Smooth muscle cell (in vitro differentiated cells): Measurements from ENCODE around the gene COL7A1. TPM values are rescaled to one million over a fixed set of nuclear protein-coding genes. Genes with fewer than 3 reads are reported as not detected.
"Not testable (repeated sequence)": the region's sequence is repeated elsewhere in the genome, so short reads cannot be mapped to it uniquely, and the experiment has no call there.

Experiments
- DNase-seq: peaks from one replicate; lab custom pipeline; 2025; ENCODE audit not compliant: unreplicated experiment; lab: John Stamatoyannopoulos, UW
- H2AFZ ChIP-seq: fragments of 200-600 bp; sonication (generic); 2 replicates; pipeline ENCODE4 v1.6.0; 2016; ENCODE audit warnings: antibody characterized with exemption, low read depth, mild to moderate bottlenecking
- H3F3A ChIP-seq: fragments of 200-600 bp; sonication (generic); 2 replicates; pipeline ENCODE4 v1.6.0; 2017; ENCODE audit warnings: antibody characterized with exemption, low read depth
- H3K27ac ChIP-seq: fragments of 200-600 bp; sonication (generic); 2 replicates; pipeline ENCODE4 v1.5.1; 2016; ENCODE audit warnings: low read depth, mild to moderate bottlenecking
- H3K27me3 ChIP-seq: fragments of 200-600 bp; sonication (generic); 2 replicates; pipeline ENCODE4 v1.6.1; 2016; ENCODE audit warnings: low read depth, mild to moderate bottlenecking
- H3K36me3 ChIP-seq: fragments of 200-600 bp; sonication (generic); 2 replicates; pipeline ENCODE4 v1.5.1; 2016; ENCODE audit warnings: low read depth
- H3K4me1 ChIP-seq: fragments of 200-600 bp; sonication (generic); 2 replicates; pipeline ENCODE4 v1.5.1; 2016; ENCODE audit warnings: low read depth
- H3K4me2 ChIP-seq: fragments of 200-600 bp; sonication (generic); 2 replicates; pipeline ENCODE4 v1.6.0; 2016; ENCODE audit warnings: mild to moderate bottlenecking
- H3K4me3 ChIP-seq: fragments of 200-600 bp; sonication (generic); 2 replicates; pipeline ENCODE4 v1.5.1; 2016; ENCODE audit warnings: mild to moderate bottlenecking
- H3K79me2 ChIP-seq: fragments of 200-600 bp; sonication (generic); 2 replicates; pipeline ENCODE4 v1.6.0; 2016; ENCODE audit warnings: low read depth, mild to moderate bottlenecking
- H3K9ac ChIP-seq: fragments of 200-600 bp; sonication (generic); 2 replicates; pipeline ENCODE4 v1.6.0; 2016; ENCODE audit warnings: low read depth
- H3K9me3 ChIP-seq: fragments of 200-600 bp; sonication (generic); replicated peaks from 2 replicates; pipeline ENCODE4 v1.5.1; 2016; ENCODE audit warnings: low read depth
- H4K20me1 ChIP-seq: fragments of 200-600 bp; sonication (generic); 2 replicates; pipeline ENCODE4 v1.6.0; 2016; ENCODE audit warnings: low read depth
- CTCF ChIP-seq: fragments of 200-600 bp; sonication (generic); IDR thresholded peaks from 2 replicates; pipeline ENCODE4 v1.5.1; 2017; ENCODE audit warnings: borderline replicate concordance, mild to moderate bottlenecking, antibody characterized with exemption; ENCODE audit not compliant: insufficient read depth, poor library complexity, severe bottlenecking
- WGBS: methylation state at CpG from one replicate; pipeline ENCODE4 v1.1.7; 2016; ENCODE audit warnings: low lambda C conversion rate; 5-methylcytosine and 5-hydroxymethylcytosine counted together
- polyA plus RNA-seq: library from polyadenylated mRNA; unstranded; fragments of >200 nt; fragmentation: Nextera tagmentation; extraction: Ambion mirVana; gene quantifications from 2 replicates; pipeline ENCODE4 v1.2.1, GENCODE V29; 2016
- total RNA-seq: library from RNA; depleted of rRNA; stranded (reverse); fragments of >200 nt; gene quantifications from 2 replicates; pipeline ENCODE4 v1.2.3, GENCODE V29; 2014

COL7A1 gene
- total and polyA plus RNA-seq, 2 experiments from 2014 or later = 57.3 to 80.7 TPM

GRCh38 chr3:48552111-48552951, 42.8 kb downstream of the COL7A1 start:
- no peaks in the 10 kb centered on the region for H3F3A ChIP-seq
- 85% methylated on average over 14 of the region's 14 CpGs for WGBS
- H4K20me1 ChIP-seq = peaks cover 88% of the 10 kb centered on the region
- no peak for DNase-seq
- no peaks in the 10 kb centered on the region for H3K27me3 ChIP-seq
- no peak overlapping the region for H2AFZ ChIP-seq
- no peak overlapping the region for H3K9ac ChIP-seq
- H3K4me2 ChIP-seq = no peak overlapping the region
- TF ChIP-seq CTCF = no peak
- no peak overlapping the region for H3K4me3 ChIP-seq
- no peaks in the 10 kb centered on the region for H3K36me3 ChIP-seq
- peaks cover 15% of the 10 kb centered on the region for H3K4me1 ChIP-seq
- H3K79me2 ChIP-seq = peaks cover 49% of the 10 kb centered on the region
- H3K9me3 ChIP-seq = no peaks in the 10 kb centered on the region
- H3K27ac ChIP-seq = no peak overlapping the region

GRCh38 chr3:48551651-48552050, 43.5 kb downstream of the COL7A1 start:
- H3K9ac ChIP-seq, DNase-seq, H3K4me2 ChIP-seq, H3K36me3 ChIP-seq, H3K27ac ChIP-seq, H3K4me3 ChIP-seq, H3K9me3 ChIP-seq, H3K27me3 ChIP-seq, H3F3A ChIP-seq, H2AFZ ChIP-seq: not testable (repeated sequence)
- Histone ChIP-seq H3K79me2 (peaks cover 49% of the 10 kb centered on the region), H4K20me1 (peaks cover 95% of the 10 kb centered on the region), H3K4me1 (peaks cover 15% of the 10 kb centered on the region)
- 92% methylated on average over 7 of the region's 7 CpGs for WGBS

- peak; percentile 85 for TF ChIP-seq CTCF
- H4K20me1 ChIP-seq = peaks cover 99% of the 10 kb centered on the region
- no peaks in the 10 kb centered on the region for H3F3A ChIP-seq
- H3K79me2 ChIP-seq = peaks cover 24% of the 10 kb centered on the region
- WGBS = 73% methylated on average over 10 of the region's 10 CpGs
- no peak overlapping the region for H3K4me2 ChIP-seq
- H2AFZ ChIP-seq = no peak overlapping the region
- H3K4me3 ChIP-seq = no peak overlapping the region
- H3K4me1 ChIP-seq = no peaks in the 10 kb centered on the region
- no peaks in the 10 kb centered on the region for H3K9me3 ChIP-seq
- DNase-seq = peak; percentile 17
- H3K36me3 ChIP-seq = peaks cover 13% of the 10 kb centered on the region
- no peak overlapping the region for H3K9ac ChIP-seq
- H3K27me3 ChIP-seq = no peaks in the 10 kb centered on the region
- H3K27ac ChIP-seq = no peak overlapping the region
These were observed 46.1 kb downstream of the COL7A1 start for GRCh38 chr3:48548729-48549705.

GRCh38 chr3:48548126-48548525, 47.0 kb downstream of the COL7A1 start:
- Histone ChIP-seq H3F3A (no peaks in the 10 kb centered on the region), H3K36me3 (peaks cover 13% of the 10 kb centered on the region), H3K27me3 (no peaks in the 10 kb centered on the region), H3K9ac (no peak overlapping the region), H4K20me1 (peaks cover 99% of the 10 kb centered on the region), H3K4me2 (no peak overlapping the region), H3K79me2 (peaks cover 16% of the 10 kb centered on the region), H3K4me3 (no peak overlapping the region), H3K4me1 (no peaks in the 10 kb centered on the region), H3K27ac (no peak overlapping the region), H2AFZ (no peak overlapping the region), H3K9me3 (no peaks in the 10 kb centered on the region)
- no peak for DNase-seq
- no peak for TF ChIP-seq CTCF
- WGBS = 95% methylated on average over 5 of the region's 5 CpGs
